ENCODE results near the gene HPX. TPM values are rescaled to one million over a fixed set of nuclear protein-coding genes. Genes with fewer than 3 reads are reported as not detected.

Gene HPX
- total and polyA plus RNA-seq, 2 of the 13 experiments (the other 11 are each of a cell fraction or from before 2014, with no cell fraction given) = 9.2 to 57.4 TPM

DNA sequence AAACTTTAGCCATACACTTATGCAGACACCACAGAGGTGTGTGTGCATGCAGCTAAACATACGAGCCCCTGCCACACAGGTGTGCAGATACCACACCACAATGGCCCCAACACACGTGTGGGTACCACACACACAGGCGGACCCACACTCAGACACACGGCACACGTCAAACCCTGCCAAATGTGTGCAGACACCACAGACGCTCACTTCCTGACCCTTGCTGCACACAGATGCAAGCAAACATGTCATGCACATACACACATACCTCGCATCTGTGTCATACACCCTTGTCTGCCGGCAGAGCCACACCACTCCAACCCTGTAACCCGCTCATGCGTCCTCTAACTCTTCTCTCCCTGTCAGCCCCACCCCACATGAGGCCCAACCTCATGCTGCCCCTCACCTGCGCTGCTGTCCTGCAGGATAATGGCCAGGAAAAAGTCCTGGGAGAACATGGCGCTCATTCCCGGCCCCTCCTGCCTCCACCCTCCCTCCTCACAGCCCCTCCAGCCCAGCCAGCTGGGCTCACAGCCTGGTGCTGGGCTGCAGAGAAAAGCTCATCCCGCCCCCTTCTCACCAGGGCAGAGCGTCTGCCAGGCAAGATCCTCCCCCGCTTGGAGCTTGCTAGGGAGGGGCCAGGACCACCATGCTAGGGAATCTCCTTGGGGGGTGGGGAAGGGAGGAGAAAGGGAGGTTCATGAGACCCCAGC lies 36.3 kb downstream of the HPX start (continued):
- TF ChIP-seq SPEN (CRISPR knock-in tag; IDR thresholded peaks at IDR 0.05; ENCODE audit: low read depth) = no peak
- no peak for TF ChIP-seq SUZ12 (IDR thresholded peaks at IDR 0.05; ENCODE audit: low read depth, low read length)
- no peak for TF ChIP-seq ZBTB21 (CRISPR knock-in tag; IDR thresholded peaks at IDR 0.05)
- no peak for TF ChIP-seq PCBP1 (IDR thresholded peaks at IDR 0.05; ENCODE audit: borderline replicate concordance, low read depth, low read length)
- TF ChIP-seq EED (CRISPR knock-in tag; IDR thresholded peaks at IDR 0.05) = no peak
- no peak for TF ChIP-seq ZNF792 (CRISPR knock-in tag; IDR thresholded peaks at IDR 0.05)
- TF ChIP-seq ZNF484 (CRISPR knock-in tag; IDR thresholded peaks at IDR 0.05; ENCODE audit: borderline replicate concordance, low read depth) = no peak
- no peak for TF ChIP-seq FOXM1 (CRISPR knock-in tag; IDR thresholded peaks at IDR 0.05)
- TF ChIP-seq ZNF746 (CRISPR knock-in tag; IDR thresholded peaks at IDR 0.05) = no peak
- TF ChIP-seq BORCS8-MEF2B (CRISPR knock-in tag; IDR thresholded peaks at IDR 0.05) = no peak
- no peak for TF ChIP-seq NPAS2 (CRISPR knock-in tag; IDR thresholded peaks at IDR 0.05; ENCODE audit: borderline replicate concordance)
- TF ChIP-seq ZNF703 (CRISPR knock-in tag; IDR thresholded peaks at IDR 0.05; ENCODE audit: borderline replicate concordance) = no peak

DNA sequence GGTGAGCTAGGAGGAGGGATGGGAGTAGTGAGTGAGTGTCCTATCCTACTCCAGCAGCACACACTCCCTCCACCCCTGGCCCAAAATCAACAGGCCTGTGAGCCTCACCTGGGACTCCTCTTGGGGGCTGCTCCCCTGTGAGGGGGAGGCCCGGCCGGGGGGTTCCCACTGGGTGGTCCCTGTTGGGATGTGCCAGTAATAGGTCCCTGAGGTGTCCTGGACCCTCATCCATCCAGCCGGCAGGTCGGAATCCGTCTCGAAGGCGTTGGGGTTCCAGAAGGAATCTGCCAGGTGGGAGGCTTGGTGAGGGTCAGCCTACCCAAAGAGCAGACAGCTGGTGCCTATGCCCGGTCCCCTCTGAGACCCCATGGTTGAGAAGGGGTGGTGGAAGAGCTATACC lies 37.2 kb downstream of the HPX start:
- Histone ChIP-seq H3K9ac (ENCODE audit: insufficient read depth, low read depth, low read length) (no peak overlapping the region), H3K9me3 (ENCODE audit: low read length) (no peaks in the 10 kb centered on the region), H4K20me1 (ENCODE audit: insufficient read depth, low read length) (no peaks in the 10 kb centered on the region), H3K4me2 (ENCODE audit: low read depth, low read length) (no peak overlapping the region), H3K36me3 (replicated peaks in 1 of 2; ENCODE audit: control insufficient read depth in 1 of 2, insufficient read depth in 2 of 2, low read length in 2 of 2) (no peaks in the 10 kb centered on the region), H3K4me1 (ENCODE audit: insufficient read depth, low read length) (peaks cover 27% of the 10 kb centered on the region), H3K27me3 (ENCODE audit: control insufficient read depth in 1 of 2, insufficient read depth in 2 of 2, low read length in 2 of 2) (peaks cover 0 to under 1% of the 10 kb centered on the region in 2 experiments; a peak in 1 of 5 replicates), H2AFZ (ENCODE audit: low read length) (no peak overlapping the region), H3K27ac (ENCODE audit: extremely low read length, insufficient read depth, low read length) (no peak overlapping the region), H3K4me3 (replicated peaks in 1 of 3; ENCODE audit: insufficient read depth in 1 of 3, low read depth in 2 of 3, low read length in 3 of 3) (no peak overlapping the region), H3K79me2 (ENCODE audit: insufficient read depth, low read length) (no peaks in the 10 kb centered on the region)
- CTCF ChIA-PET (ENCODE audit: low intra/inter-chr PET ratio, low total read pairs) = no interaction called here
- no TSS peak for BruUV-seq (replicated peaks)
- intact Hi-C loops (cut with micrococcal nuclease; ENCODE audit: unreplicated experiment) (no loop called here), in situ Hi-C loops (cut with HindIII; ENCODE audit: extremely low pct_ligation_motif_present, low pct_unique_long_range_greater_than_20kb) (no loop called here)
- no peak for DNase-seq (ENCODE audit: low spot score)
- 60% methylated on average over 1 of the region's 8 CpGs for WGBS (ENCODE audit: low lambda C conversion rate)
- TF ChIP-seq, protein P1, sequence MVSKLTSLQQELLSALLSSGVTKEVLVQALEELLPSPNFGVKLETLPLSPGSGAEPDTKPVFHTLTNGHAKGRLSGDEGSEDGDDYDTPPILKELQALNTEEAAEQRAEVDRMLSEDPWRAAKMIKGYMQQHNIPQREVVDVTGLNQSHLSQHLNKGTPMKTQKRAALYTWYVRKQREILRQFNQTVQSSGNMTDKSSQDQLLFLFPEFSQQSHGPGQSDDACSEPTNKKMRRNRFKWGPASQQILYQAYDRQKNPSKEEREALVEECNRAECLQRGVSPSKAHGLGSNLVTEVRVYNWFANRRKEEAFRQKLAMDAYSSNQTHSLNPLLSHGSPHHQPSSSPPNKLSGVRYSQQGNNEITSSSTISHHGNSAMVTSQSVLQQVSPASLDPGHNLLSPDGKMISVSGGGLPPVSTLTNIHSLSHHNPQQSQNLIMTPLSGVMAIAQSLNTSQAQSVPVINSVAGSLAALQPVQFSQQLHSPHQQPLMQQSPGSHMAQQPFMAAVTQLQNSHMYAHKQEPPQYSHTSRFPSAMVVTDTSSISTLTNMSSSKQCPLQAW (CRISPR knock-in tag; IDR thresholded peaks at IDR 0.05) = no peak
- no peak for TF ChIP-seq AHR (CRISPR knock-in tag; IDR thresholded peaks at IDR 0.05)
- FAIRE-seq = no peak
- ATAC-seq = no peak
- POLR2A ChIA-PET = interaction anchor here (1.2 kb wide), 1 partner anchor 15 kb away, joined by 4 read pairs; the partner anchor contains the start of gene APBB1

Measured in HepG2 (cell line).